ENCODE results near the gene MRPS24.
"Not testable (repeated sequence)": the region's sequence is repeated elsewhere in the genome, so short reads cannot be mapped to it uniquely, and the experiment has no call there.

Gene MRPS24

DNA sequence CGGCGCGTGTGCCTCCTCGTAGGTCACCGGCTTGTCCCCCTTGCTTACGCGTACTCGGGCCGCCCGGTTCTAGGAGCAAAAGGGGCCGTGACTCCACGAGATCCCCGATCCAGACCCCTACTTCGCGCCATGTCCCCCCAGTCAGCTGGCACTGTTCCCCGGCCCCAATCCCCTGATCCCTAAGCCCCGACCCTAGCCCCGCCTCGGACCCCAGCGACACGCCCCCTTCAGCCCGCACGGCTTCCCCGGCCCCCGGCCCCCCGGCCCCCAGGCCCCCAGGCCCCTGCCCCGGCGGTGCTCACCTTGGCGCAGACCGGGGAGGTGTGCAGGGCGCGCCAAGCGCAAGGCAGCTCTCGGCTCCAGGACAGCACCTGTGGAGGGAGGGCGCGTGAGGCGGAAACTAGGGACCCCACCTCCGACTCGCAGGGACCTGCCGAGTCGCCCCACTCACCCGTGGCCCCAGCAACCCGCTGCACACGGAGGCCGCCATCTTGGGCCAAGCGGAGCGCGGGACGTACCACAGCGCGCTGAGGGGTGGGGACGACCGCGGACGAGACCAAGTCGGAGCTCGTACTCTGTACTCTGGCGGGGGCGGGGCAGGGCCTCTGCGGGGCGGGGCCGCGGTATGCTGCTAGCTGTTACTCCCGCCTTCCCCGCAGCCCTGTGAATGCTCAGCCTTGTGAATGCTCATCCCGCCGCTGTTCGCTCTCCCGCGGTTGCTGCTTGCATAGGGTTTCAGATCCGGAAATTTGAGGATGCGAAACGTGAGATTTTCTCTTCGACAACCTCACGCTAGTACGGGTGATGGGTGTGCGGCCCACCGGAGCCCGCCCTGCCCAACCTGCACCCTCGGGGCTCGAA lies at the start of gene MRPS24:
MRPS24 (minus strand) TSS at position 512 of the 861 bp plus-strand sequence; CDS start at position 490, 22 bp downstream.
- DNase-seq: peak; percentile 94

- DNase-seq: no peak
These were observed 46.6 kb upstream of the MRPS24 start for GRCh38 chr7:43915907-43916306.

- DNase-seq: no peak
These were observed 45.5 kb upstream of the MRPS24 start for GRCh38 chr7:43914795-43915194.

DNA sequence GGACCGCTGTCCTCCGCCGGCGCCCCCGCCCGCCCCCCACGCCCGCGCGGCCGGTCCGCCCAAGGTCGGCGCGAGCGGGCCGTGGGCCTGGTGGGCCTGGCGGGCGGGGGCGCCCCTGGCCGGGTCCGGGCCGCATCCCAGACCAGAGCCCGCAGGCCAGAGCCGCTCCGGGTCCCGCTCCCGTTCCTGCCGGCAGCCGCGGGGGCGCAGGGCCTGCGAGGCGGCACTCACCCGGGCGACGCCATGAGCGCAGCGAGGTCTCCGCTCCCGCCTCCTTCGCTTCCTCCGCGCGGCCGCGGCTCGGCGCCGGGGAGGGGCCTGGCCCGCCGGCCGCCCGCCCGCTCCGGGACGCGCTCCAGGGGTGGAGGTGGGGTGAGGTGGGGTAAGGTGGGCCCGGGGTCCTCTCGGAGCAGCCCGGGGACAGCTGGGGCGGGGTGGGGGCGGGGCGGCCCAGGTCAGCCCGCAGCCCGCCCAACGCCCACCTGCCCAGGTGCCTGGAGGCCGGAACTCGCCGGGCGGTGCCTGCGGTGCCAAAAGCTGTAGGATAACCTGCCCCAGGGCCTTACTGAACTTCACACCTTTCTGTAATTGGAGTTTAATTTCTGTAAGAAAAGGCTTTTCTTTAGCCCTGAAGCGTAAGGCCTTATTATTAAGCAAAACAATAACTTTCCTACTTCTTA lies 37.2 kb upstream of the MRPS24 start, which contains the start of gene URGCP:
URGCP (minus strand) TSS at position 266 of the 680 bp plus-strand sequence; CDS start at position 245, 21 bp downstream.
- DNase-seq: peak; percentile 44

- peak; percentile 26 for DNase-seq
These were observed 36.6 kb upstream of the MRPS24 start for GRCh38 chr7:43905956-43906330.

- no peak for DNase-seq
These were observed 36.1 kb upstream of the MRPS24 start for GRCh38 chr7:43905209-43905946.

DNA sequence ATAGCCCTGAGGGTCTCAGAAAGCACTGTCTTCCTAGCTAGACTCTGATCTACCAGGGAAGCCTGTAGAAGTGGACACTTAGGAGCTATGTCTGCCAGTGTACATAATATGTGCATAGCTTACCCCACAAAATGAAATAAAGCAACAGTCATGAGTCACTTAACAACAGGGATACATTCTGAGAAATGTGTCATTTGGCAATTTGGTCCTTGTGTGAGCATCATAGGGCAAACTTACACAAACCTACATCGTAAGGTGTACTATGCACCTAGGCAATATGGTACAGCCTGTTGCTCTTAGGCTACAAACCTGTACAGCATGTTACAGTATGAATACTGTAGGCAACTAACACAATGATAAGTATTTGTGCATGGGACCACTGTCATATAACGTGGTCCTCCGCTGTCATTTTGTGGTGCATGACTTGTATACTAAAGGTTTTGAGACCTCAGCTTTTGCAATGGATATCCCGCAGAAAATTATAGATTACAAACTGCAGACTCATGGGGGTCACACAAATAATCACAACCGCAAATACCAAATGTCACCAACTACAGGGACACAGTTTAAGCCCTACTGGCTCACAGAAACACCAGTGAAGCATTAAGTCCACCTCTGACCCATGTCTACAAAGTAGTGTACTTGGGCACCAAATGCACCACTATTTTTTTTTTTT lies 35.4 kb upstream of the MRPS24 start:
- peak; percentile 18 for DNase-seq

DNA sequence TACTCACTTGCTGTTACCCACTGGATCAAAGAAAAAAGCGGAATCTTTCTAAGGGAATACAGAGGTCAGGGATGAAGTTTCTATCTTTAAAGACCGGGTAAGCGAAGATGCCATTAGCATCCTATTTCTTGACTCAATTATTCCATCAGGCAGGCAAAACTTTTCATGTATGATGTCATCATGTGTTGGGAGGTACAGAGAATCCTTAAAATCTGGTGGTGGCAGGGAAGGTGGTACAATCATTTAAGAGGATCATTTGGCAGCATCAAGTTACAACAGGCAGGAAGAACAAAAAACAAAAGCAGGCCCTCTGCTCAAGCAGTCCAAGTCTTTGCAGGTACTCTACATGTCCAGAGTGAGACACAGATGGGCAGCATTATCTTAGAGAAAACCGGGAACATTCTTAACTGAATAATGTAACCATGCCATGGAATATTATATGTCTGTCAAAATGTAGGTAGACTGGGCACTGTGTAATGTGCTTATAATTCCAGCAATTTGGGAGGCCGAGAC lies 33.3 kb upstream of the MRPS24 start:
- DNase-seq: no peak

- not testable (repeated sequence) for DNase-seq
These were observed 29.3 kb upstream of the MRPS24 start for GRCh38 chr7:43898571-43898970.

DNA sequence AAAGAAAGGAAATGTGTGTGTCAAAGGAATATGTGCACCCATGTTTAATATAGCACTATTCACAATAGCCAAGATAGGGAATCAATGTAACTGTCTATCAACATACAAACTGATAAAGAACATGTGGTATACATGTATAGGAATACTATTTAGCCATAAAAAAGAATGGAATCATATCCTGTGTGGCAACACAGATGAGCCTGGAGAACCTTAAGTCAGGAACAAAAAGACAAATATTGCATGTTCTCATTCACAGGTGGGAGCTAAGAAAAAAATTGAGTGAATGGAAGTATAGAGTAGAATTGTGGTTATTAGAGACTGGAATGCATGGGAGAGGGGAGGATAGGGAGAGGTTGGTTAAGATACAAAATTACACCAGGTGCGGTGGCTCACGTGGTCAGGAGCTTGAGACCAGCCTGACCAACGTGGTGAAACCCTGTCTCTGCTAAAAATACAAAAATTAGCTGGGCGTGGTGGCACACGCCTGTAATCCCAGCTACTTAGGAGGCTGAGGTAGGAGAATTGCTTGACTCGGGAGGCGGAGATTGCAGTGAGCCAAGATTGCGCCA lies 26.6 kb upstream of the MRPS24 start:
- no peak for DNase-seq

- DNase-seq: no peak
These were observed 22.0 kb upstream of the MRPS24 start for GRCh38 chr7:43891069-43891955.

DNA sequence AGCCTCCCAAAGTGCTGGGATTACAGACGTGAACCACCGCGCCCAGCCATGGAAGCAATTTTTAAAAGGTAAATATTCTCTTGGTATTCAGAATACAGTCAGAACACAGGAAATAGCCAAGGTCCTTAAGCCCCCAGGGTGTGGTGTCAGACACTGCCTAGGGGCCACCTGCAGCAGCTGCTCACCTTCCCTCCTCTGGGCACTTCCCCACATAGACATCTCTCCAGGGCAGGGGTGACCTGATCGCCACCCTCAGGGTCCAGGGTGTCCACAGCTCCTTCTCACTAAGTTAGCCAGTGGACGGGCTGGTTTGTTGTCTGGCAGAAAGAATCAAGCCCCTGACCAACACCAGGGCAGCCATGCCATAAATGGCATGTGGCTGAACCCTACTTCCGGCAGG lies 21.2 kb upstream of the MRPS24 start:
- no peak for DNase-seq

DNA sequence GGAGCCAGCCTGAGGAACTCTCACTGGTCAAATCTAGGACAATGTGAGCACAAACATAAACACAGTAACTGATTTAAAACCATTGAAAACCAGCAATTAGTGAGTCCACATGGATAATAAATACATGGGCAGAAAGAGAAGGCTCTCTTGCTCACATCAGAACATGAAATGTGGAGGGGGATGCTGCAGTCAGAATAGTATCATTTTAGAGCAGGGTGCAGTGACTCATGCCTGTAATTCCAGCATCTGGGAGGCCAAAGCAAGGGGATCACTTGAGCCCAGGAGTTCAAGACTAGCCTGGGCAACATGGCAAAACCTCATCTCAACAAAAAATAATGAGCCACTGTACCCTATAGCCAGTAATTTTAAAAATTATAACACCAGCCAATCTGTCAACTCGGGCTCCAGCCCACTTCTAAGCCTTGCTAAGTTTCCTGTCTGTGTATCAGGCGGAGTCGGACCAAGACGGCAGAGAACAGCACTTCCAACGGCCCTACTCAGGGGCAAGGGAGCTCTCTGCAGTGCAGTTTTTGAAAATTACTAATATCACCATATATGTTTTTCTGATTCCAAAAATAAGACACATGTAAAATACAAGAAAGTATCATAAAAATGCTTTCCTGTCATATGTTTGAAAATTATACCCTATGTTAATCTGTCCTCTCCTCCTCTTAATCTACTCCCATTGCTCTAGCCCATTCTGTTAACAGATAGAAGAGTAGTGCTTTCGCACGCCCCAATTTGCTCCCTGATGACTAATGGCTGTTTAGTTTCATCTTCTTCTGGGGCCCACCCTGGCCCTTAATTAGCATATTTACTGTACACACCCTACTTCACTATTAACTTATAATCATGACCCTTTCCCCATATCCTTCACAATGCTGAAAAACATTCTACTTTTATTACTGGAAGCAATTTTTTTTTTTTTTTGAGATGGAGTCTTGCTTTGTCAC lies 20.0 kb upstream of the MRPS24 start:
- peak; percentile 56 for DNase-seq

DNA sequence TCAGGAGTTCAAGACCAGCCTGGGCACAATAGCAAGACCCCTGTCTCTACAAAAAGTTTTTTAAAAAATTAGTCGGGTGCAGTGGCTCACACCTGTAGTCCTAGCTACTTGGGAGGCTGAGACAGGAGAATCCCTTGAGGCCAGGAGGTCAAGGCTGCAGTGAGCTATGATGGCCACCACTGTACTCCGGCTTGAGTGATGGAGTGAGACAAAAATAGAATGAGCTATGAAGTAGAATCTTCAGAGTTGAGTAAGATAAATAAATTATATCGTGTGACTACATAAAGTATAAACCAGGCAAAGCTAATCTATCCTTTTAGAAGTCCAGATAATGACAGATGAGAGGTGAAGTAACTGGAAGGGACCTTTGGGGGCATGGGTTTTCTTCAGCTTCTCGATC lies 15.3 kb upstream of the MRPS24 start:
- DNase-seq: no peak

DNA sequence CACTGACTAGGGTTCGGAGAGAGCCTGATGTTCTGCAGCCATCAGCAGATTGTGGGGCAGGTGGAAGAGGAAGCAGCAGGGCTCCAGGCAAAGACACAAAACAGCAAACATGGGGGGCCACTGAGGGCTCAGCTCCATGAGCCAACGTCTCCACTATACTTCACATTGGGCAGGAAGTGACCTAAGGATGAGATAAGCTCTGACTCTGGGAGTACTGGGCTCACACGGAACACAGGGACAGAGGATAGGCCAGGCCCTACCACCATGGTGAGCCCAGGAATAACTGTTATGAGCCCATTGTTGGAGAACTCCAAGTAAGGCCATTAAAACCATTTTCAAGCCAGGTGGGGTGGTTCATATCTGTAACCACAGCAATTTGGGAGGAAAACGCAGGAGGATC lies 14.9 kb upstream of the MRPS24 start:
- no peak for DNase-seq

GRCh38 chr7:43880596-43880995 lies 11.3 kb upstream of the MRPS24 start:
- no peak for DNase-seq

DNA sequence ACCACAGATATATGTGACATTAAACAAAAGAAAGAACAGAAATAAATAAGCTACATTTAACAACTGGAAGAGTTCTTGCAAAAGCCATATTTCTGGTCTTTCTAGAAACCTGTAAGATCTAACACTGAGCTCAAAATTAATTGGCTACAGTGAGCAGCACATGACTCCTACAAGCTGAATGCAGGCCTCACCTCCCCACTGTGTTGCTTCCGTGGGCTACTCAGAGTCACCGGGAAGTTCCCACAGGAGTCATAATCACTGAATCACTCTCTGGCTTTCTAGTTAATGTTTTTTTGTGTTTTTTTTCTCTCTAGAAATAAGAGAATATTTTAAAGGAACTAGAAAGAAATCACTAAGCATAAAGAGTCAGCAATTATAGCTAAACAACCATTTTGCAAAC lies 10.2 kb upstream of the MRPS24 start:
- DNase-seq: peak; percentile 51

GRCh38 chr7:43878867-43879266 lies 9.6 kb upstream of the MRPS24 start:
- DNase-seq: no peak

DNA sequence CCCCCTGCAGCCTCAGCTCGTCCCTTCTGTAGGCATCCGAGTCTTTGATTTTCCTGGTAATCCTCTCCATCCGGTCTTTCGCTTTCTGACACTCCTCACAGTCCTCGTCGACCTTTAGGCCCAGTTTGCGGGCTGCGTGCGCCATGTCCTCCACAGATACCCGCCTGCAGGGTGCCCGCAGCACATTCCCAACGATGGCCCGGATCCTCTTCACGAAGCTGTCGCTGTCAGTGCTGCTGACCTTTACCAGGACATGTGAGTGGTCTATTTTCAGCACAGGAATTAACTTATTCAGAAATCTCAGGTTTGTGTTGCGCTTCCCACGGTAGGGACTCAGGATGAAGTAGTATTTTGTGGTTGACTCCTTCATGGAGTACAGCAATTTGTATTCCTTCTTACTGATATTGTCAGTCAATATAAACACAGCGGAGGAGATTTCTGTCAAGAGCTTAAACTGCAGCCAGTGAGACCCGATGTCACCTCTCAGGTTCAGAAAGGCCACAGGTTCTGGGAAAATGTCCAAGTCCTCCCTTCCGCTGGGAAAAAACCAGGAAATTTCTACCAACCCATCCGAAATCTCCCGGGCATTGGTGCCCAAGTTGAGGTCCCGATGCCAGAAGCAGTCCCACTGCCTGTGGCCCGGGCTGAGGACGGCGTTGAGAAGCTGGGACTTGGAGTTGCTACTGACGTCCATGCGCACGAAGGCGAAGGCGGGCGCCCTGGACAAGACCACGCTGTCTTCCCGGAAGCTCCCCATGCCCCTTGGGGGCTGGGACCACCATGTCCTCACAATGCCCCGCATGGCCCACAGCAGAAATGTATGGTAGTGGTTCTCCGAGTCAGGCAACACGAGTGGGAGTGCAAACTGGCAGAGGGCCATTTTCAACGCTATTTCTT lies 8.9 kb upstream of the MRPS24 start:
- no peak for DNase-seq
